Body of pancreas (tissue), 4 donors: Measurements from ENCODE around the gene SYT5. TPM values are rescaled to one million over a fixed set of nuclear protein-coding genes. Genes with fewer than 3 reads are reported as not detected.

Experiments
- ATAC-seq: fragments of 150-250 bp; one replicate; pipeline ENCODE4 v1.9.1; 2016
- DNase-seq, 4 donors: peaks; one replicate each; pipeline ENCODE4 v3.0.0-alpha.2; 2019
- H3K27ac ChIP-seq, 4 donors: fragments of 200-600 bp; sonication (generic); 1 replicate in 3 of 4; 2 replicates in 1 of 4; pipeline versions ENCODE4 v1.5.1 to v1.6.1; 2016 to 2019; ENCODE audit warnings: mild to moderate bottlenecking in 1 of 4, mixed read lengths in 1 of 4, moderate library complexity in 1 of 4
- H3K27me3 ChIP-seq, 2 donors: fragments of 200-600 bp; sonication (generic); one replicate each; pipeline ENCODE4 v1.6.0; 2016; ENCODE audit warnings: mild to moderate bottlenecking in 1 of 2
- H3K36me3 ChIP-seq, 2 donors: fragments of 200-600 bp; sonication (generic); replicated peaks in 1 of 2; 2 replicates each; pipeline ENCODE4 v1.5.1; 2016; ENCODE audit warnings: low read depth in 2 of 2; ENCODE audit not compliant: insufficient read depth in 1 of 2
- H3K4me1 ChIP-seq: fragments of 200-600 bp; sonication (generic); one replicate; pipeline ENCODE4 v1.6.0; 2016
- H3K4me3 ChIP-seq, 2 donors: fragments of 200-600 bp; sonication (generic); 1 replicate in 1 of 2; 2 replicates in 1 of 2; pipeline ENCODE4 v1.5.1; 2016 to 2019
- H3K9me3 ChIP-seq, 3 donors: fragments of 200-600 bp; sonication (generic); 1 replicate in 2 of 3; 2 replicates in 1 of 3; pipeline ENCODE4 v1.5.1; 2016
- CTCF ChIP-seq, 7 experiments: fragments of 450-650 bp in 4 of 7; fragments of 200-600 bp in 3 of 7; sonication (generic) in 3 of 7; IDR thresholded peaks; one replicate each; pipeline ENCODE4 v1.5.1; 2016 to 2019; ENCODE audit warnings: antibody characterized with exemption in 7 of 7
- POLR2A ChIP-seq, 3 donors: fragments of 450-650 bp; IDR thresholded peaks; one replicate each; pipeline ENCODE4 v1.6.1; 2016; ENCODE audit warnings: antibody characterized with exemption in 3 of 3, mild to moderate bottlenecking in 2 of 3
- WGBS, 2 donors: methylation state at CpG; one replicate each; pipeline ENCODE4 v1.1.5; 2017; 5-methylcytosine and 5-hydroxymethylcytosine counted together
- intact Hi-C: fragments of 100-400 bp; cut with DNase I; formaldehyde crosslinking; loops from one replicate; pipeline ENCODE4 v1.15.1; 2023
- total RNA-seq, 2 donors: library from RNA; depleted of rRNA; stranded (reverse); fragments of >200 nt; gene quantifications; one replicate each; pipeline ENCODE4 v1.1.0, GENCODE V29; 2016

Gene SYT5
- total RNA-seq, 2 donors from 2014 or later = 0.26 TPM; not detected in 1

- Histone ChIP-seq H3K4me1 (peaks cover 16% of the 10 kb centered on the region), H3K4me3 (peak overlapping the region in 1 of 2 donors; percentile 33), H3K27ac (peak overlapping the region; percentile 34 to 89 (median 64)), H3K36me3 (no peaks in the 10 kb centered on the region), H3K9me3 (peaks cover 0 to 8% (median 0%) of the 10 kb centered on the region in 3 donors), H3K27me3 (no peaks in the 10 kb centered on the region)
- peak; percentile 95 for ATAC-seq
- DNase-seq = peak; percentile 77 to 91 (median 80)
- intact Hi-C loops = no loop called here
- WGBS, 2 donors = 2 to 7% methylated on average over 15 to 36 of the region's 36 CpGs
- TF ChIP-seq POLR2A (IDR thresholded peaks at IDR 0.05) (peak in 2 of 3 donors; percentile 47 to 56), CTCF (IDR thresholded peaks at IDR 0.05) (no peak)
Observed at GRCh38 chr19:55216461-55217198, 36.5 kb upstream of the SYT5 start.

GRCh38 chr19:55213547-55213946 lies 33.5 kb upstream of the SYT5 start:
- H3K27ac ChIP-seq = no peak overlapping the region
- no peaks in the 10 kb centered on the region for H3K36me3 ChIP-seq
- no peaks in the 10 kb centered on the region for H3K27me3 ChIP-seq
- H3K4me1 ChIP-seq = peaks cover 36% of the 10 kb centered on the region
- intact Hi-C loops = no loop called here
- TF ChIP-seq POLR2A (IDR thresholded peaks at IDR 0.05) = no peak
- TF ChIP-seq CTCF (IDR thresholded peaks at IDR 0.05) = no peak
- DNase-seq (no peak), ATAC-seq (no peak)
- no peaks in the 10 kb centered on the region for H3K9me3 ChIP-seq
- 60 to 85% methylated on average over 7 of the region's 7 CpGs for WGBS, 2 donors
- H3K4me3 ChIP-seq = no peak overlapping the region

GRCh38 chr19:55212447-55212846 lies 32.4 kb upstream of the SYT5 start:
- H3K36me3 ChIP-seq = no peaks in the 10 kb centered on the region
- H3K4me3 ChIP-seq = no peak overlapping the region
- peaks cover 37% of the 10 kb centered on the region for H3K4me1 ChIP-seq
- ATAC-seq (no peak), DNase-seq (peak in 1 of 4 donors; percentile 21)
- TF ChIP-seq POLR2A (IDR thresholded peaks at IDR 0.05) (no peak), CTCF (IDR thresholded peaks at IDR 0.05) (peak in 2 of 7 experiments; percentile 1 to 10)
- intact Hi-C loops = no loop called here
- H3K9me3 ChIP-seq = no peaks in the 10 kb centered on the region
- no peaks in the 10 kb centered on the region for H3K27me3 ChIP-seq
- 79% methylated on average over 3 of the region's 3 CpGs for WGBS, 2 donors
- no peak overlapping the region for H3K27ac ChIP-seq

GRCh38 chr19:55209693-55210472 lies 29.8 kb upstream of the SYT5 start:
- H3K4me3 ChIP-seq = no peak overlapping the region
- ATAC-seq (peak; percentile 68), DNase-seq (peak; percentile 37 to 81 (median 66))
- peak overlapping the region; percentile 79 to 92 (median 84) for H3K27ac ChIP-seq
- peaks cover 37% of the 10 kb centered on the region for H3K4me1 ChIP-seq
- H3K9me3 ChIP-seq = no peaks in the 10 kb centered on the region
- 64 to 67% methylated on average over 17 of the region's 17 CpGs for WGBS, 2 donors
- intact Hi-C loops = no loop called here
- H3K27me3 ChIP-seq = no peaks in the 10 kb centered on the region
- H3K36me3 ChIP-seq = no peaks in the 10 kb centered on the region
- TF ChIP-seq CTCF (IDR thresholded peaks at IDR 0.05) (no peak), POLR2A (IDR thresholded peaks at IDR 0.05) (no peak)
